HEK293 (cell line): Measurements from ENCODE around the gene APRT.
A peak's percentile ranks its signal among the peaks of the same experiment; 100 is the strongest.
"Not testable (repeated sequence)": the region's sequence is repeated elsewhere in the genome, so short reads cannot be mapped to it uniquely, and the experiment has no call there.

Source experiments
- CTCF ChIA-PET: fragments of 350-600 bp; formaldehyde crosslinking; extraction: SDS; loops from one replicate; lab custom pipeline; 2021; ENCODE audit warnings: antibody characterized with exemption; lab: Yijun Ruan, JAX
- POLR2A ChIA-PET: fragments of 300-600 bp; formaldehyde crosslinking; extraction: SDS; loops from one replicate; lab custom pipeline; 2020; ENCODE audit warnings: antibody characterized with exemption, inconsistent platforms; lab: Yijun Ruan, JAX
- H3K27ac ChIP-seq: fragments of 200-500 bp; sonication (Bioruptor generic); 2 replicates; pipeline ENCODE4 v1.5.1; 2014; ENCODE audit warnings: low read depth, low read length, control low read depth, inconsistent platforms; ENCODE audit errors: extremely low read depth
- H3K36me3 ChIP-seq, 2 experiments: fragments of 200-500 bp in 1 of 2; sonication (Bioruptor generic) in 1 of 2; 1 replicate in 1 of 2; 2 replicates in 1 of 2; pipeline ENCODE4 v1.5.1; 2014 to 2017; ENCODE audit warnings: inconsistent platforms in 2 of 2, low read length in 2 of 2; ENCODE audit not compliant: control insufficient read depth in 2 of 2, insufficient read depth in 1 of 2
- H3K4me1 ChIP-seq: fragments of 200-500 bp; sonication (Bioruptor generic); 2 replicates; pipeline ENCODE4 v1.5.1; 2014; ENCODE audit warnings: mild to moderate bottlenecking, low read length, inconsistent platforms; ENCODE audit not compliant: control insufficient read depth, insufficient read depth
- H3K4me3 ChIP-seq: 2 replicates; pipeline ENCODE4 v1.5.1; 2011; ENCODE audit warnings: low read depth, mild to moderate bottlenecking, control low read depth, low read length, moderate library complexity
- H3K9me3 ChIP-seq: fragments of 200-500 bp; sonication (Bioruptor generic); 2 replicates; pipeline ENCODE4 v1.5.1; 2014; ENCODE audit warnings: low read depth, low read length, inconsistent platforms; ENCODE audit not compliant: control insufficient read depth, insufficient read depth
- GLIS2 ChIP-seq: fragments of 450-650 bp; formaldehyde crosslinking; IDR thresholded peaks from 2 replicates; pipeline ENCODE4 v1.5.1; 2016; ENCODE audit warnings: missing biosample characterization, missing genetic modification characterization
- KLF1 ChIP-seq: fragments of 450-650 bp; formaldehyde crosslinking; IDR thresholded peaks from 2 replicates; pipeline ENCODE4 v1.5.1; 2016; ENCODE audit warnings: missing biosample characterization, missing genetic modification characterization
- MYNN ChIP-seq: fragments of 450-650 bp; formaldehyde crosslinking; IDR thresholded peaks from 2 replicates; pipeline ENCODE4 v1.5.1; 2016; ENCODE audit warnings: missing biosample characterization, missing genetic modification characterization, borderline replicate concordance
- PRDM2 ChIP-seq: fragments of 450-650 bp; formaldehyde crosslinking; IDR thresholded peaks from 2 replicates; pipeline ENCODE4 v1.5.1; 2016; ENCODE audit warnings: missing biosample characterization, missing genetic modification characterization, borderline replicate concordance
- RBAK ChIP-seq: fragments of 450-650 bp; formaldehyde crosslinking; IDR thresholded peaks from 2 replicates; pipeline ENCODE4 v1.5.1; 2016; ENCODE audit warnings: missing biosample characterization, missing genetic modification characterization
- ZBTB6 ChIP-seq: fragments of 450-650 bp; formaldehyde crosslinking; IDR thresholded peaks from 2 replicates; pipeline ENCODE4 v1.5.1; 2017; ENCODE audit warnings: missing biosample characterization, missing genetic modification characterization
- ZEB2 ChIP-seq: fragments of 450-650 bp; formaldehyde crosslinking; IDR thresholded peaks from 2 replicates; pipeline ENCODE4 v1.5.1; 2016; ENCODE audit warnings: missing biosample characterization, missing genetic modification characterization
- ZFP41 ChIP-seq: fragments of 450-650 bp; formaldehyde crosslinking; IDR thresholded peaks from 2 replicates; pipeline ENCODE4 v1.5.1; 2016; ENCODE audit warnings: missing biosample characterization, missing genetic modification characterization, borderline replicate concordance
- ZNF133 ChIP-seq: fragments of 450-650 bp; formaldehyde crosslinking; IDR thresholded peaks from 2 replicates; pipeline ENCODE4 v1.5.1; 2016; ENCODE audit warnings: missing biosample characterization, missing genetic modification characterization
- ZNF280C ChIP-seq: fragments of 450-650 bp; formaldehyde crosslinking; IDR thresholded peaks from 2 replicates; pipeline ENCODE4 v1.5.1; 2016; ENCODE audit warnings: missing biosample characterization, missing genetic modification characterization
- ZNF354C ChIP-seq: fragments of 450-650 bp; formaldehyde crosslinking; IDR thresholded peaks from 2 replicates; pipeline ENCODE4 v1.5.1; 2016; ENCODE audit warnings: missing biosample characterization, missing genetic modification characterization, low read depth, borderline replicate concordance
- ZNF366 ChIP-seq: fragments of 450-650 bp; formaldehyde crosslinking; conservative IDR thresholded peaks from 2 replicates; pipeline ENCODE4 v1.5.1; 2016; ENCODE audit warnings: missing biosample characterization, missing genetic modification characterization
- ZNF488 ChIP-seq: fragments of 450-650 bp; formaldehyde crosslinking; IDR thresholded peaks from 2 replicates; pipeline ENCODE4 v1.5.1; 2016; ENCODE audit warnings: missing biosample characterization, missing genetic modification characterization
- ZNF513 ChIP-seq: fragments of 450-650 bp; IDR thresholded peaks from 2 replicates; pipeline ENCODE4 v1.5.1; 2018; ENCODE audit warnings: missing biosample characterization, missing genetic modification characterization
- ZNF560 ChIP-seq: fragments of 450-650 bp; formaldehyde crosslinking; IDR thresholded peaks from 2 replicates; pipeline ENCODE4 v1.5.1; 2017; ENCODE audit warnings: missing biosample characterization, missing genetic modification characterization, borderline replicate concordance
- ZNF792 ChIP-seq: fragments of 450-650 bp; formaldehyde crosslinking; IDR thresholded peaks from 2 replicates; pipeline ENCODE4 v1.5.1; 2016; ENCODE audit warnings: missing biosample characterization, missing genetic modification characterization
- ZSCAN16 ChIP-seq: fragments of 450-650 bp; formaldehyde crosslinking; IDR thresholded peaks from 2 replicates; pipeline ENCODE4 v1.5.1; 2016; ENCODE audit warnings: missing biosample characterization, missing genetic modification characterization

The APRT gene

GRCh38 chr16:88772871-88773811 lies 38.6 kb downstream of the APRT start (continued):
- TF ChIP-seq ZBTB6 (tag by site-specific recombination) (peak; percentile 72; the same call in 1 of the 2 replicates), ZEB2 (no peak), ZNF488 (tag by site-specific recombination) (no peak), ZNF280C (tag by site-specific recombination) (no peak), ZFP41 (tag by site-specific recombination) (no peak)
- TF ChIP-seq, all 188 proteins: peak for 18

GRCh38 chr16:88771781-88772180 lies 39.9 kb downstream of the APRT start:
- ChIA-PET POLR2A (interaction anchor here (1.4 to 6.8 kb wide), 6 partner anchors 10 to 99 kb away, joined by 3 to 97 read pairs (median 10); partner anchors contain the start of gene PIEZO1), CTCF (interaction anchor here (0.9 to 9.2 kb wide), 3 partner anchors 24 to 395 kb away, joined by 3 to 58 read pairs (median 4); no protein-coding TSS in a partner anchor)
- not testable (repeated sequence) for H3K9me3 ChIP-seq, H3K4me3 ChIP-seq, H3K27ac ChIP-seq, H3K36me3 ChIP-seq
- H3K4me1 ChIP-seq = peaks cover 36% of the 10 kb centered on the region

GRCh38 chr16:88771294-88771772 lies 40.4 kb downstream of the APRT start:
- H3K27ac ChIP-seq = peak overlapping the region; percentile 80
- POLR2A ChIA-PET = interaction anchor here (0.9 to 6.8 kb wide), 12 partner anchors 9 to 99 kb away, joined by 3 to 97 read pairs (median 4); partner anchors contain the start of genes APRT and PIEZO1
- H3K4me1 ChIP-seq = peaks cover 36% of the 10 kb centered on the region
- no peaks in the 10 kb centered on the region for H3K36me3 ChIP-seq
- no peaks in the 10 kb centered on the region for H3K9me3 ChIP-seq
- no peak overlapping the region for H3K4me3 ChIP-seq
- CTCF ChIA-PET = interaction anchor here (0.6 to 9.2 kb wide), 5 partner anchors 24 to 398 kb away, joined by 3 to 58 read pairs (median 4); no protein-coding TSS in a partner anchor
- TF ChIP-seq KLF1 (tag by site-specific recombination) (no peak), ZSCAN16 (no peak), PRDM2 (tag by site-specific recombination) (no peak), ZNF792 (tag by site-specific recombination) (no peak), ZNF354C (no peak), ZNF513 (tag by site-specific recombination) (no peak), RBAK (tag by site-specific recombination) (no peak), ZEB2 (no peak), ZNF366 (tag by site-specific recombination) (no peak), ZNF133 (tag by site-specific recombination) (no peak), MYNN (tag by site-specific recombination) (no peak), GLIS2 (tag by site-specific recombination) (0 out of 2 replicates have a peak, but pooled peaks have one; percentile 4), ZNF560 (no peak)
